ENCODE data around the gene POLG.

POLG gene

GRCh38 chr15:89334510-89335297, at the start of gene POLG (continued):
- TF ChIP-seq ZNF513 (tag by site-specific recombination; IDR thresholded peaks at IDR 0.05) (peak; percentile 53; the same call in 1 of the 2 replicates), ZNF747 (tag by site-specific recombination; IDR thresholded peaks at IDR 0.05) (0 out of 2 replicates have a peak, but pooled peaks have one; percentile 20), ZNF362 (tag by site-specific recombination; IDR thresholded peaks at IDR 0.05) (peak; percentile 27; the same call in 1 of the 2 replicates), ZNF266 (tag by site-specific recombination; IDR thresholded peaks at IDR 0.05; ENCODE audit: low read depth) (no peak), ZNF146 (tag by site-specific recombination; IDR thresholded peaks at IDR 0.05) (peak; percentile 31; the same call in 1 of the 2 replicates), ZNF239 (tag by site-specific recombination; IDR thresholded peaks at IDR 0.05) (no peak), ZNF391 (tag by site-specific recombination; IDR thresholded peaks at IDR 0.05; ENCODE audit: borderline replicate concordance, low read depth) (0 out of 2 replicates have a peak, but pooled peaks have one; percentile 91), PBX3 (CRISPR knock-in tag; IDR thresholded peaks at IDR 0.05) (peak; percentile 69), CTCF (tag by site-specific recombination; IDR thresholded peaks at IDR 0.05) (no peak), ZNF274 (IDR thresholded peaks at IDR 0.05; ENCODE audit: low read length) (no peak), ZNF274 (tag by site-specific recombination; IDR thresholded peaks at IDR 0.05; ENCODE audit: borderline replicate concordance) (no peak), BCL6B (tag by site-specific recombination; IDR thresholded peaks at IDR 0.05) (no peak), ZNF248 (tag by site-specific recombination; IDR thresholded peaks at IDR 0.05) (no peak), ZNF169 (tag by site-specific recombination; IDR thresholded peaks at IDR 0.05) (no peak), ZSCAN4 (tag by site-specific recombination; IDR thresholded peaks at IDR 0.05) (peak; percentile 58), PRDM2 (tag by site-specific recombination; IDR thresholded peaks at IDR 0.05; ENCODE audit: borderline replicate concordance) (no peak), ZNF16 (tag by site-specific recombination; IDR thresholded peaks at IDR 0.05; ENCODE audit: low read depth) (no peak), ZNF488 (tag by site-specific recombination; IDR thresholded peaks at IDR 0.05) (no peak), ZNF24 (tag by site-specific recombination; IDR thresholded peaks at IDR 0.05) (peak; percentile 98), ZNF23 (tag by site-specific recombination; IDR thresholded peaks at IDR 0.05; ENCODE audit: borderline replicate concordance) (no peak), ZNF707 (tag by site-specific recombination; IDR thresholded peaks at IDR 0.05) (no peak), ZFHX2 (tag by site-specific recombination; conservative IDR thresholded peaks at IDR 0.05) (peak; percentile 98), ZEB2 (tag by site-specific recombination; IDR thresholded peaks at IDR 0.05) (peak; percentile 97)
